Measurements from ENCODE around the gene CA10.

GRCh38 chr17:51951741-51952140 lies 206.8 kb downstream of the CA10 start:
- no peak for TF ChIP-seq CTCF (conservative IDR thresholded peaks at IDR 0.05; ENCODE audit: low read length)
- TF ChIP-seq EZH2phosphoT487 (IDR thresholded peaks at IDR 0.05; ENCODE audit: borderline replicate concordance): no peak
